OCI-LY1 (cell line): ENCODE data around the gene SLC25A18.

ENCODE experiments used
- CTCF ChIP-seq: fragments of 200-600 bp; sonication (generic), shearing (Covaris generic); IDR thresholded peaks from 2 replicates; pipeline ENCODE4 v1.5.1; 2017; ENCODE audit warnings: mild to moderate bottlenecking, antibody characterized with exemption, low read length, moderate library complexity, mixed read lengths
- EZH2 ChIP-seq: fragments of 200-600 bp; sonication (generic), shearing (Covaris generic); IDR thresholded peaks from 2 replicates; pipeline ENCODE4 v1.8.0; 2017; ENCODE audit warnings: borderline replicate concordance, mixed run types, mild to moderate bottlenecking, antibody characterized with exemption, low read length, moderate library complexity, mixed read lengths

GRCh38 chr22:17581631-17582030 lies 18.3 kb downstream of the SLC25A18 start:
- TF ChIP-seq CTCF = no peak
- no peak for TF ChIP-seq EZH2
